Measurements from ENCODE around the gene EEF1A2. TPM values are rescaled to one million over a fixed set of nuclear protein-coding genes. Genes with fewer than 3 reads are reported as not detected.

EEF1A2 gene
- total RNA-seq, 4 donors from 2014 or later, result not detected

- H3K9me3 ChIP-seq, result no peaks in the 10 kb centered on the region
- no peak overlapping the region for H3K27ac ChIP-seq
- H3K27me3 ChIP-seq, result peaks cover 0 to 15% of the 10 kb centered on the region in 2 donors
- H3K4me1 ChIP-seq, result peaks cover 0 to 25% (median 2%) of the 10 kb centered on the region in 4 donors
- H3K36me3 ChIP-seq, result no peaks in the 10 kb centered on the region
- 75 to 77% methylated on average over 21 to 34 of the region's 39 CpGs for WGBS, 2 donors
- H3K4me3 ChIP-seq, result no peak overlapping the region
- TF ChIP-seq POLR2A (IDR thresholded peaks at IDR 0.05), result no peak
- no peak for TF ChIP-seq EP300 (IDR thresholded peaks at IDR 0.05)
- no peak for TF ChIP-seq CTCF (IDR thresholded peaks at IDR 0.05)
- no peak for DNase-seq (ENCODE audit: low spot score in 2 of 2)
These were observed 31.2 kb upstream of the EEF1A2 start for GRCh38 chr20:63529861-63530787.

GRCh38 chr20:63529180-63529860, 30.4 kb upstream of the EEF1A2 start:
- no peak overlapping the region for H3K27ac ChIP-seq
- WGBS, 2 donors, result 60 to 76% methylated on average over 18 to 25 of the region's 27 CpGs
- DNase-seq (ENCODE audit: low spot score in 2 of 2), result no peak
- H3K36me3 ChIP-seq, result no peaks in the 10 kb centered on the region
- no peaks in the 10 kb centered on the region for H3K9me3 ChIP-seq
- H3K4me3 ChIP-seq, result no peak overlapping the region
- H3K27me3 ChIP-seq, result peaks cover 0 to 7% of the 10 kb centered on the region in 2 donors
- H3K4me1 ChIP-seq, result peaks cover 0 to 23% (median under 1%) of the 10 kb centered on the region in 4 donors
- TF ChIP-seq CTCF (IDR thresholded peaks at IDR 0.05) (no peak), POLR2A (IDR thresholded peaks at IDR 0.05) (no peak), EP300 (IDR thresholded peaks at IDR 0.05) (no peak)

- WGBS, 2 donors, result 82 to 84% methylated on average over 9 of the region's 9 CpGs
- Histone ChIP-seq H3K36me3 (peaks cover 0 to 18% (median 0%) of the 10 kb centered on the region in 3 donors), H3K4me1 (peaks cover 0 to 30% (median 6%) of the 10 kb centered on the region in 4 donors), H3K4me3 (no peak overlapping the region), H3K9me3 (peaks cover 0 to 10% (median 0%) of the 10 kb centered on the region in 4 donors), H3K27me3 (no peaks in the 10 kb centered on the region), H3K27ac (no peak overlapping the region)
- DNase-seq (ENCODE audit: low spot score in 2 of 2), result no peak
- TF ChIP-seq CTCF (IDR thresholded peaks at IDR 0.05) (no peak), POLR2A (IDR thresholded peaks at IDR 0.05) (no peak), EP300 (IDR thresholded peaks at IDR 0.05) (no peak)
These were observed 28.3 kb upstream of the EEF1A2 start for GRCh38 chr20:63527184-63527583.

GRCh38 chr20:63525971-63526370, 27.1 kb upstream of the EEF1A2 start:
- no peak overlapping the region for H3K4me3 ChIP-seq
- 13 to 39% methylated on average over 2 of the region's 2 CpGs for WGBS, 2 donors
- H3K9me3 ChIP-seq, result peaks cover 0 to 10% (median 0%) of the 10 kb centered on the region in 4 donors
- no peaks in the 10 kb centered on the region for H3K27me3 ChIP-seq
- H3K4me1 ChIP-seq, result peaks cover 0 to 40% (median 16%) of the 10 kb centered on the region in 4 donors
- no peak for DNase-seq (ENCODE audit: low spot score in 2 of 2)
- TF ChIP-seq EP300 (IDR thresholded peaks at IDR 0.05) (no peak), CTCF (IDR thresholded peaks at IDR 0.05) (no peak), POLR2A (IDR thresholded peaks at IDR 0.05) (no peak)
- no peak overlapping the region for H3K27ac ChIP-seq
- peaks cover 0 to 26% (median 0%) of the 10 kb centered on the region in 3 donors for H3K36me3 ChIP-seq

Data from tibial nerve (tissue), 4 donors.